Activated T-helper 9 cell treated with anti-CD3 and anti-CD28 coated beads, Interleukin-2, amount 50 U/mL, for 16 hours (primary cell): Measurements from ENCODE around the gene IL1RAP.
A peak's percentile ranks its signal among the peaks of the same experiment; 100 is the strongest.
"Not testable (repeated sequence)": the region's sequence is repeated elsewhere in the genome, so short reads cannot be mapped to it uniquely, and the experiment has no call there.

Source experiments
- DNase-seq: peaks from one replicate; pipeline ENCODE4 v3.0.0-alpha.2; 2020; ENCODE audit warnings: low read depth

The IL1RAP gene

GRCh38 chr3:190512666-190513065 is 1.2 kb upstream of the IL1RAP start:
- no peak for DNase-seq

- DNase-seq, result peak; percentile 19
Measured at GRCh38 chr3:190514413-190515153, 698 bp downstream of the IL1RAP start.

GRCh38 chr3:190516416-190516815 is 2.5 kb downstream of the IL1RAP start:
- DNase-seq, result no peak

GRCh38 chr3:190517687-190518086 is 3.8 kb downstream of the IL1RAP start:
- no peak for DNase-seq

GRCh38 chr3:190518531-190518930 is 4.6 kb downstream of the IL1RAP start:
- DNase-seq, result not testable (repeated sequence)

GRCh38 chr3:190519886-190520285 is 6.0 kb downstream of the IL1RAP start:
- no peak for DNase-seq

- DNase-seq, result no peak
Measured at GRCh38 chr3:190521998-190522397, 8.1 kb downstream of the IL1RAP start.

- DNase-seq, result no peak
Measured at GRCh38 chr3:190522621-190523222, 8.8 kb downstream of the IL1RAP start.

- DNase-seq, result no peak
Measured at GRCh38 chr3:190524942-190525341, 11.1 kb downstream of the IL1RAP start.

- no peak for DNase-seq
Measured at GRCh38 chr3:190525634-190526033, 11.7 kb downstream of the IL1RAP start.

- no peak for DNase-seq
Measured at GRCh38 chr3:190526787-190527762, 13.2 kb downstream of the IL1RAP start.

- no peak for DNase-seq
Measured at GRCh38 chr3:190528706-190529105, 14.8 kb downstream of the IL1RAP start.

GRCh38 chr3:190531406-190531805 is 17.5 kb downstream of the IL1RAP start:
- DNase-seq, result no peak

- DNase-seq, result no peak
Measured at GRCh38 chr3:190532731-190533203, 18.9 kb downstream of the IL1RAP start.

GRCh38 chr3:190533511-190534281 is 19.8 kb downstream of the IL1RAP start:
- no peak for DNase-seq

- no peak for DNase-seq
Measured at GRCh38 chr3:190534386-190534785, 20.5 kb downstream of the IL1RAP start.

- no peak for DNase-seq
Measured at GRCh38 chr3:190534986-190535385, 21.1 kb downstream of the IL1RAP start.

- no peak for DNase-seq
Measured at GRCh38 chr3:190537146-190537545, 23.3 kb downstream of the IL1RAP start.

- DNase-seq, result no peak
Measured at GRCh38 chr3:190538288-190538687, 24.4 kb downstream of the IL1RAP start.

GRCh38 chr3:190539526-190539925 is 25.6 kb downstream of the IL1RAP start:
- no peak for DNase-seq

GRCh38 chr3:190541008-190541407 is 27.1 kb downstream of the IL1RAP start:
- no peak for DNase-seq

GRCh38 chr3:190541560-190541959 is 27.7 kb downstream of the IL1RAP start:
- no peak for DNase-seq
